Erythroblast (primary cell): Measurements from ENCODE around the gene GRK6.

Experiments
- DNase-seq, 2 experiments: peaks; one replicate each; lab custom pipeline; 2025; lab: John Stamatoyannopoulos, UW
- GATA1 ChIP-seq: IDR thresholded peaks from 2 replicates; pipeline ENCODE4 v1.6.1; 2011; ENCODE audit warnings: low read depth, mild to moderate bottlenecking, control low read depth, low read length, moderate library complexity
- POLR2A ChIP-seq: IDR thresholded peaks from 2 replicates; pipeline ENCODE4 v1.6.1; 2011; ENCODE audit warnings: mild to moderate bottlenecking, low read length

Gene GRK6

GRCh38 chr5:177472460-177473442 lies 46.3 kb downstream of the GRK6 start:
- DNase-seq, result no peak
- TF ChIP-seq GATA1 (no peak), POLR2A (no peak)

- DNase-seq, result peak in 1 of 2 experiments; percentile 37
- TF ChIP-seq POLR2A (no peak), GATA1 (no peak)
These were observed 47.0 kb downstream of the GRK6 start, which contains the start of gene DBN1 for GRCh38 chr5:177473443-177474001. Gene DBN1 (minus strand): TSS chr5:177473634. CDS start chr5:177473521, 113 bp downstream.

GRCh38 chr5:177474002-177474476 lies 47.6 kb downstream of the GRK6 start:
- no peak for DNase-seq
- TF ChIP-seq GATA1, result no peak
- TF ChIP-seq POLR2A, result no peak

GRCh38 chr5:177474846-177475562 lies 48.5 kb downstream of the GRK6 start:
- TF ChIP-seq POLR2A (no peak), GATA1 (no peak)
- no peak for DNase-seq

GRCh38 chr5:177475563-177476427 lies 49.3 kb downstream of the GRK6 start:
- TF ChIP-seq GATA1 (no peak), POLR2A (no peak)
- no peak for DNase-seq

GRCh38 chr5:177476531-177477233 lies 50.2 kb downstream of the GRK6 start:
- DNase-seq, result no peak
- TF ChIP-seq GATA1, result no peak
- no peak for TF ChIP-seq POLR2A

GRCh38 chr5:177477701-177478477 lies 51.4 kb downstream of the GRK6 start:
- DNase-seq, result no peak
- TF ChIP-seq GATA1 (no peak), POLR2A (no peak)

GRCh38 chr5:177478711-177479646 lies 52.5 kb downstream of the GRK6 start:
- TF ChIP-seq GATA1 (peak; percentile 69), POLR2A (peak; percentile 34)
- DNase-seq, result peak; percentile 92 to 95

- TF ChIP-seq POLR2A, result no peak
- TF ChIP-seq GATA1, result no peak
- DNase-seq, result no peak
These were observed 53.3 kb downstream of the GRK6 start for GRCh38 chr5:177479774-177480173.

- DNase-seq, result no peak
These were observed 55.9 kb downstream of the GRK6 start for GRCh38 chr5:177482359-177482795.

More at GRCh38 chr5:177482359-177482795, 55.9 kb downstream of the GRK6 start:
- TF ChIP-seq GATA1 (no peak), POLR2A (no peak)
